Stimulated activated CD8-positive, alpha-beta memory T cell treated with anti-CD3 and anti-CD28 coated beads, Interleukin-12 subunit alpha, Interleukin-12 subunit beta, amount 100 ng/mL, for 4 hours (primary cell): ENCODE results near the gene CRELD1.

Experiments used
- DNase-seq: peaks from one replicate; pipeline ENCODE4 v3.0.0-alpha.2; 2020; ENCODE audit warnings: low read depth

The CRELD1 gene

DNA sequence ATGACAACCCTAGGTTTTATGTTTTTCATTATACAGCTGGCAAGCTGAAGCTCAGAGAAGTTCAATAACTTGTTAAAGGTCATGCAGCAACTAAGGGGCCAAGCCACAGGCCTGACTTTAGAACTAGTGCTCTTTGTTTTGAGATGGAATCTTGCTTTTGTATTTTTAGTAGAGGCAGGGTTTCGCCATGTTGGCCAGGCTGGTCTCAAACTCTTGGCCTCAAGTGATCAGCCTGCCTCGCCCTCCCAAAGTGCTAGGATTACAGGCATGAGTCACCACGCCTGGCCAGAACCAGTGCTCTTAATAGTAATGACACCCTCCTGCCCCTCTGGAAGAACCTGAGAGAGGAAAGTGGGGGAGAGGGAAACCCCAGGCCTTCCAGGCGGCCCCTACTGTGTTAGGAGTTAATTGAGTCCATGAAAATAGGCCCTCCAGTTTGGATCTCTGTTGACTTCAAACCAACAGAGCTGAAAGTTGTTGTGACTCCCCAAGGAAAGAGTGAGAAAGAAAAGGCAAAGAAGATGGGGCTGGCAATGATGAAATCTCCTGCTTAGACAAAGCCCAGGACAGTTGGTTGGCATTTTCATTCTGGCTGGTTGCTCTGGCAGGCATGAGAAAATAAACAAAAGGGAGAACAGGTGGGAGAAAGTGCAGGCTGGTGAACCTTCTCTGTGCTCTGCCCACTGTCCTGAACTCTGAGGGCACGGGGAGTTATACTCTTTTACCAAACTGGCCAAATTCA lies 22.1 kb downstream of the CRELD1 start:
- no peak for DNase-seq

DNA sequence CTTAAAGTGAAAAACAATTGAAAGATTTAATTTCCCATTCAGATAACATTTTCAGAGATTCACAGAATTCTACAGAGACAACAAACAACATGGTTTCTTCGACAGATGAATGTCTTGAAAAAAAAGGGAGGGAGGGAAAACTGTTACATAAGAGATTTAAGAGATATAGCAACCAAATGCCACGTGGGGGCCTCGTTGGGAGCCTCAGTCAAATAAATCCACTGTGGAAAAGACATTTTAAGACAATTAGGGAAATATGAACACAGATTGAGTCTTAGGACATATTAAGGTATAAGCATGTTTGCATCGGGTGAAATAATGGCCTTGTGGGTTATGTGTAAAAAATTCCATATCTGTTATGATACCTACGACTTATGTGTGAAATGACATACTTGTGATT lies 23.6 kb downstream of the CRELD1 start:
- DNase-seq: no peak

DNA sequence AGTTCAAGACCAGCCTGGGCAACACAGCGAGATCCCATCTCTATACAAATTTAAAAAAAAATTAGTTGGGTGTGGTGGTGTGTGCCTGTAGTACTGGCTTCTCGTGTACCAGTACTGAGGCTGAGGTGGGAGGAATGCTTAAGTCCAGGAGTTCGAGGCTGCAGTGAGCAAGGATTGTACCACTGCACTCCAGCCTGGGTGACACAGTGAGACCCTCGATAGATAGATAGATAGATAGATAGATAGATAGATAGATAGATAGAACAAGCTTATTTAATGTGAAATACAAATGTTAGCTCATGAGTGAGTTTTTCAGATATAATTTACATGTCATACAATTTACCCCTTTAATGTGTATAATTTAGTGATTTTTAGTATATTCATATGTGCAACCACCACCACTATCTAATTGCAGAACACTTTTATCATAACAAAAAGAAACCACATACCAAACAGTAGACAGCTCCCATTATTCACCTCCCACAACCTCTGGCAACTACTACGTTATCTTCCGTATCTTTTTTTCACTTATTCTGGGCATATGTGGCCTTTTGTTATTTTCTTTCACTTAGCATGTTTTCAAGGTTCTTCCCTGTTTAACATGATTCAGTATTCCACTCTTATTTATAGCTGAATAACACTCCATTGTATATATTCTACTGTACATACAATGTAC lies 31.7 kb downstream of the CRELD1 start:
- DNase-seq: no peak

DNA sequence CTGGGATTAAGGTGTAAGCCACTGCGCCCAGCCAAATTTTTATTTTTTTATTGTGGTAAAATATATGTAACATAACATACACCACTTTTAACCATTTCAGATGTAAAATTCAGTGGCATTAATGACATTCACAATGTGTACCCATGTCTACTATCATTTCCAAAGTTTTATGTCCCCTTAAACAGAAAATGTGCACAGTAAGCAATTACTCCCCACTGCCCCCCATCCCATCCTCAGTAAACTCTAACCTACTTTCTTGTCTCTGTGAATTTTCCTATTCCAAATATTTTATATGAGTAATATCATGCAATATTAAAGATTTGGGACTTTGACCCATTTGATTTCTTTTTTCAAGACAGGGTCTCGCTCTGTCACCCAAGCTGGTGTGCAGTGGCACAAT lies 33.2 kb downstream of the CRELD1 start:
- no peak for DNase-seq

DNA sequence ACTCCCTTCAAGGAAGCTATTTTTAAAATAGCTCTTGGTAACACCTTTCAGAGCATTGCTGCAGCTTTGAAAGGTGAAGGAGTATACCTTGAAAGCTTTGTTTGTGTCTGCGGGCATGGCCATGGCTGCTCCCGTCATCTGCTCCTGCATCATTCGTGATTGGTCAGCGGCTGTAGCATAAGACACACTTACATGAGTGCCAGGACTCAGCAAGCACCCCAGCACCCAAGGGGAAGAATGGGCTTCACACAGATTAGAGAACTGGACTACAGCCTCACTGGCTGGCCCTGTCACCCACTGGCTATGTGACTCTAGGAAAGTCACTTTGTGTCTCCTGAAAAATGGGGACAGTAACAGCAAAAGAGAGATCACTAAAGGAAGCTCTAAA lies 36.0 kb downstream of the CRELD1 start:
- DNase-seq: no peak

DNA sequence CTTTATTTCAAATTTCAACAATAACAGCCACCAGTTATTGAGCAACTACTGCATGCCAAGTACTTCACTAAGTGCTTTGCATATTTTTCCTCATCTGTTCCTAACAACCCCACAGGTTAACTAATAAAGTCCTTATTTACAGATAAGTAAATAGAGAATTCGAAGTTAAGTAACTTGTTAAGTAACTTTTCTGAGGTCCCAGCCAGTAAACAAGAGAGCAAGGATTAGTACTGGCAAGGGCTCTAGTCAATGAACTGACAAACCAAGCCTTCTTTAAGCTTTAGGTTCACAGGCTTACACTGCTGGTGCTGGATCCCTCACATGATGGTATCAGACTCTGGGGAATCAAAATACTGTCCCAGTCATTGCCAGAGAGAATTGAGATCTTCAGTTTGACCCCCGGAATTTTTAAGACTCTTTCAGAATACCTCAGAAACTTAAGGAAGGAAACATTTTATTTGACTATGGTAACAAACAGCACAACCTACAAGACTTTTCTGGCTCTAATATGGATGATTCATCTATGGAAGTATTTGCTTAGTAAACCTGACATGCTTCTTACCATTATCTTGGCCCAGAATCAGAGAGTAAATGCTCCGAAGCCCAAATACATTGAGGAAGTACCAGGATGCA lies 36.5 kb downstream of the CRELD1 start:
- no peak for DNase-seq

DNA sequence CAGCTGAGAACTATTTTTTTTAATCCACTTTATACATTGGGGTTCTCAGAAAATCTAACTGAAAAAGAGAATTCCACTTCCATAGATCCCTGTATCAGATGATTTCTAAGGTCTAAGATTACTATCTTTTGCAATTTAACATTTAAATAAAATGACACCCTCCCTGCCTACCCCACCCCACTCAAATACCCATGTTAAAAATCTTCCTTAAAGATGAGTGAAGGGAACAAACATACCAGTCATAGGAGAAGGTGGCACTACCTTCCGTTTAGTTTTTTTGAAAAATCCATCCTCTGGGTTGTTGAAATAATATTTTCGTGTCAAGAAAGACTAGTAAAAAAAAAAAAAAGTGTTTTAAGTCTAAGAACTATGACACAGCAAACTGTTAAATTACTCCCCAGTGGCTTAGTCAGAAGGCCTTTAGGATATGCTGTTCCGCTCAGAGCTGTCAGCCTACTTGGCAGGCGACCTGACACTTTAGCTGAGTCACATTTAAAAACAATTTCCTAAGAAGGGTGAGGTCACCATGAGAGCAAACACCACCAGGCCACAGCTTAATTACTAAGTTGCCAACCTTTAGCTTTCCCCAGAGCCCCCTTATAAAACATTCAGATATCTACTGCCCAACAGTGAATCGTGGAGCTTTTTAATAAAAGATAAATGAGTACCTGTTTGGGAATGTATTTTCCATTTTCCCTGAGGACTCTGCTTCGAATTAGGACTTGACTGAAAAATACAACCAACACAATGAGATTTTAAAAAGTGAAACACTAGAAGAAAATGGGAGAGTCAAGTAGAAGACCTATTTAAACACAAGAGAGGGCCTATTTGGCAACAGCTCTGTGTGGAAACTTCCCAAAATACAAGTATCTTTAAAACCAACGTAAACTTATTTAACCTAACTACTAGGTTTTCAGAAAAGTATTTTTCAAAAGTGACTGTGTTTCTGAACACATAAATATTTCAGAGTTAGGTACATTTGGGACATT lies 43.4 kb downstream of the CRELD1 start:
- DNase-seq: no peak

DNA sequence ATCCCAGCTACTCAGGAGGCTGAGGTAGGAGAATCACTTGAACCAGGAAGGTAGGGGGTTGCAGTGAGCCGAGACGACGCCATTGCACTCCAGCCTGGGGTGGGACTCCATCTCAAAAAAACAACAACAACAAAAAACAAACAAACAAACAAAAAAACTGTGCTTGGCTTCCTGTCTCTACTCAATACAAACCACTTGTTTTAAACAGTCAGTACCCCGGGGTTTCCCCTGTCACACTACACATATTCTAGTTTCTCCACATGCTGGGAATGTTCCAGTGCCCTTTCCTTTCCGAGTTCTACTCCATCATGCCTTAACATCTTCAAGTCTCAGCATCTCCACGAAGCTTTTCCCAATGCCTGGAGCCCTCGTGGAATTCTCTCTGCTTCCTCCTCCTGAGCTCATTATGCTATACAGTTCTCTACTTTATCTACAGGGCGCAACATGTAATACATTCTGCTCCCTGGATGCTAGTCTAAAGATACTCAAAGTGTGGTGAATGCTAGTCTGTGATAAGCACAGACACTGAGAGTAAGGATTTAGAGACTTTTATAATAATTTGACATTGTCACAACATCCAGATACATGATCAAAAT lies 45.2 kb downstream of the CRELD1 start:
- no peak for DNase-seq

DNA sequence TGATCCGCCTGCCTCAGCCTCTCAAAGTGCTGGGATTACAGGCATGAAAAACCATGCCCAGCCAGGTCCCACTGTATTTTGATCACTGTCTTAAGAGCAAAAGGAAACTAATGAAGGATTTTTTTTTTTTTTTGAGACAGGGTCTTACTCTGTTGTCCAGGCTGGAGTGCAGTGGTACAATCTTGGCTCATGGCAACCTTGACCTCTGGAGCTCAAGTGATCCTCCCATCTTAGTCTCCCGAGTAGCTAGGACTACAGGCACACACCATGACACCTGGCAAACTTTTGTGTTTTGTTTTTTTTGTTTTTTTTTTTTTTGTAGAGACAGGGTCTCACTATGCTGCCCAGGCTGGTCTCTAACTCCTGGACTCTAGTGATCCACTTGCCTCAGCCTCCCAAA lies 46.6 kb downstream of the CRELD1 start:
- DNase-seq: no peak

DNA sequence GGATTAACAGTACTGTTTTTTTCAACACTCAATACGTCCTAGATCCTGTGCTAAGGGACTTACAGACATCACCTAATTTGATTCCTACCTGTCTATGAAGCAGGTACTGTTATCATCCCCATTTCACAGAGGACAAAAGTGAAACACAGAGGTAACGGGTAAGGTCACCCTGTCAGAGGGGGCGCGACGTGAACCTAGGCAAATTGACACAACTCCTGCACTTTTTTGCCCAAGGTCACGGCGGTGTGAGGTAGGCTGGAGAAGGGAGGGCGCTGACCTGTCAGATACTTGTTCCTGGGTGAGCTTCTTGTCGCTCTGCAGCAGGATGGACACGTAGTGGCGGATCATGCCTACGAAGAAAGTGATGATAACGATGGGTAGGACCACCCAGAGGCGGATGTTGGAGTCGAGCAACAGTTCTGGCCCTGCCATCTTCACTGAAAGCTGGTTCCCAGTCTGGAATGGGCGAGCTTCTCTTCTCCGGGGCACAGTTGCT lies 52.6 kb downstream of the CRELD1 start:
- DNase-seq: no peak

DNA sequence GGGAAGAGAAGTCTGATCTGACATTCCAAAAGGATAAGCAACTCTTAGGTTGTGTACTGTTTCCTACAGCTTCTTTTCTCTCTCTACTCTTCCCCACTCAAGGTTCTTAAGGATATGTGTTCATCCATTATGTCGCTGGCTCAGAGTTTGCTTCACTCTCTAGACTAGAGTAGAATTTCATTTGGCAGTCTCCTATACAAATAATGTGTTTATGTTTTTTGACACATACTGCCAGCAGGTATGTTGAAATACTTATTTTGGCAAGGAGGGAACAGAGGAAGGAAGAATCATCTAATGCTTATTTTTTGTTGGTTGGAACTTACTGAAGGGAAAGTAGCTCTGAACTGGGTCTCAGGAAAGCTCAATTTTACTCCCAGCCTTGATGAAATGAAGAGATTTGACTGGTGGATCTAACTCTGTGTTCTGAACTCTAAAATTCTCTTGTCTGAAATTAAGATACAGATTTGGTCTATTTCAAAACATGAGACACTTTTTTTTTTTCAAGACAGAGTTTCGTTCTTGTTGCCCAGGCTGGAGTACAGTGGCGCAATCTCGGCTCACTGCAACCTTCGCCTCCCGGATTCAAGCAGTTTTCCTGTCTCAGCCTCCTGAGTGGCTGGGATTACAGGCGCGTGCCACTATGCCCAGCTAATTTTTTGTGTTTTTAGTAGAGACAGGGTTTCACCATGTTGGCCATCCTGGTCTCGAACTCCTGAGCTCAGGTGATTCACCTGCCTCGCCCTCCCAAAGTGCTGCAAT lies 60.6 kb downstream of the CRELD1 start:
- no peak for DNase-seq
